Sigmoid colon (tissue), 7 donors: ENCODE measurements around the gene RPL10. TPM values are rescaled to one million over a fixed set of nuclear protein-coding genes. Genes with fewer than 3 reads are reported as not detected.
"Not testable (repeated sequence)": the region's sequence is repeated elsewhere in the genome, so short reads cannot be mapped to it uniquely, and the experiment has no call there.

Experiments used
- DNase-seq: peaks from one replicate; pipeline ENCODE4 v3.0.0-alpha.2; 2019
- H3K27ac ChIP-seq, 4 donors: fragments of 200-600 bp; sonication (generic); one replicate each; pipeline ENCODE4 v1.5.1; 2016 to 2019; ENCODE audit warnings: mild to moderate bottlenecking in 1 of 4
- H3K27me3 ChIP-seq, 3 donors: fragments of 200-600 bp; sonication (generic); one replicate each; pipeline ENCODE4 v1.5.1; 2019; ENCODE audit warnings: mild to moderate bottlenecking in 1 of 3
- H3K36me3 ChIP-seq, 4 donors: fragments of 200-600 bp; sonication (generic); one replicate each; pipeline ENCODE4 v1.5.1; 2016 to 2019
- H3K4me1 ChIP-seq, 4 donors: fragments of 200-600 bp; sonication (generic); one replicate each; pipeline ENCODE4 v1.5.1; 2017 to 2019
- H3K4me3 ChIP-seq, 4 donors: fragments of 200-600 bp; sonication (generic); one replicate each; pipeline ENCODE4 v1.5.1; 2017 to 2019; ENCODE audit warnings: mild to moderate bottlenecking in 2 of 4, moderate library complexity in 1 of 4
- H3K9me3 ChIP-seq, 4 donors: fragments of 200-600 bp in 3 of 4; sonication (generic) in 3 of 4; one replicate each; pipeline versions ENCODE4 v1.5.1 to v1.6.1; 2013 to 2019
- CTCF ChIP-seq, 4 experiments: fragments of 450-650 bp in 3 of 4; fragments of 200-600 bp in 1 of 4; IDR thresholded peaks; one replicate each; pipeline ENCODE4 v1.5.1; 2016 to 2019; ENCODE audit warnings: antibody characterized with exemption in 4 of 4, mild to moderate bottlenecking in 3 of 4, moderate library complexity in 2 of 4
- EP300 ChIP-seq, 4 donors: sonication (generic); formaldehyde crosslinking; IDR thresholded peaks; one replicate each; pipeline ENCODE4 v1.6.1; 2017; ENCODE audit warnings: antibody characterized with exemption in 4 of 4
- POLR2A ChIP-seq, 2 donors: fragments of 450-650 bp; IDR thresholded peaks; one replicate each; pipeline ENCODE4 v1.6.1; 2016; ENCODE audit warnings: antibody characterized with exemption in 2 of 2, mild to moderate bottlenecking in 2 of 2, moderate library complexity in 2 of 2
- POLR2AphosphoS5 ChIP-seq, 4 donors: sonication (generic); formaldehyde crosslinking; IDR thresholded peaks; one replicate each; pipeline ENCODE4 v1.6.1; 2017; ENCODE audit warnings: antibody characterized with exemption in 4 of 4
- WGBS, 2 donors: extraction: QIAGEN DNeasy Blood & Tissue Kit; methylation state at CpG; one replicate each; pipeline ENCODE4 v1.1.7; 2013; 5-methylcytosine and 5-hydroxymethylcytosine counted together
- intact Hi-C: fragments of 100-400 bp; cut with DNase I; formaldehyde crosslinking; loops from one replicate; pipeline ENCODE4 v1.15.1; 2023
- polyA plus RNA-seq, 3 donors: library from polyadenylated mRNA; stranded (reverse); fragments of 200-250 nt; gene quantifications; one replicate each; pipeline ENCODE4 v1.2.3, GENCODE V29; 2013
- total RNA-seq, 4 donors: library from RNA; depleted of rRNA; stranded (reverse); fragments of >200 nt; gene quantifications; one replicate each; pipeline ENCODE4 v1.1.0, GENCODE V29; 2016
- donor health status: healthy with polysubstance abuse.
- donor health status: Bipolar disorder and iron deficiency.
- donor health status: healthy.

RPL10 gene
- total and polyA plus RNA-seq, 7 donors, result 3,138 to 8,651 (median 5,003) TPM

- peak; percentile 90 for DNase-seq
- Histone ChIP-seq H3K36me3 (peaks cover 11 to 22% (median 14%) of the 10 kb centered on the region in 4 donors), H3K9me3 (no peaks in the 10 kb centered on the region), H3K4me3 (peak overlapping the region; percentile 38 to 80 (median 62)), H3K4me1 (peaks cover 0 to 20% (median 13%) of the 10 kb centered on the region in 4 donors), H3K27me3 (no peaks in the 10 kb centered on the region), H3K27ac (peak overlapping the region; percentile 95 to 98 (median 97))
- 3 to 5% methylated on average over 53 of the region's 53 CpGs for WGBS, 2 donors
- peak in 1 of 2 donors; percentile 30 for TF ChIP-seq POLR2A (IDR thresholded peaks at IDR 0.05)
- no peak for TF ChIP-seq EP300 (IDR thresholded peaks at IDR 0.05)
- TF ChIP-seq POLR2AphosphoS5 (IDR thresholded peaks at IDR 0.05), result peak; percentile 12 to 70 (median 46)
- intact Hi-C loops, result loop anchor here (5.0 kb wide), 1 partner anchor 90 kb away; the partner anchor contains the start of gene UBL4A
Observed at GRCh38 chrX:154396973-154397887, 947 bp upstream of the RPL10 start.

DNA sequence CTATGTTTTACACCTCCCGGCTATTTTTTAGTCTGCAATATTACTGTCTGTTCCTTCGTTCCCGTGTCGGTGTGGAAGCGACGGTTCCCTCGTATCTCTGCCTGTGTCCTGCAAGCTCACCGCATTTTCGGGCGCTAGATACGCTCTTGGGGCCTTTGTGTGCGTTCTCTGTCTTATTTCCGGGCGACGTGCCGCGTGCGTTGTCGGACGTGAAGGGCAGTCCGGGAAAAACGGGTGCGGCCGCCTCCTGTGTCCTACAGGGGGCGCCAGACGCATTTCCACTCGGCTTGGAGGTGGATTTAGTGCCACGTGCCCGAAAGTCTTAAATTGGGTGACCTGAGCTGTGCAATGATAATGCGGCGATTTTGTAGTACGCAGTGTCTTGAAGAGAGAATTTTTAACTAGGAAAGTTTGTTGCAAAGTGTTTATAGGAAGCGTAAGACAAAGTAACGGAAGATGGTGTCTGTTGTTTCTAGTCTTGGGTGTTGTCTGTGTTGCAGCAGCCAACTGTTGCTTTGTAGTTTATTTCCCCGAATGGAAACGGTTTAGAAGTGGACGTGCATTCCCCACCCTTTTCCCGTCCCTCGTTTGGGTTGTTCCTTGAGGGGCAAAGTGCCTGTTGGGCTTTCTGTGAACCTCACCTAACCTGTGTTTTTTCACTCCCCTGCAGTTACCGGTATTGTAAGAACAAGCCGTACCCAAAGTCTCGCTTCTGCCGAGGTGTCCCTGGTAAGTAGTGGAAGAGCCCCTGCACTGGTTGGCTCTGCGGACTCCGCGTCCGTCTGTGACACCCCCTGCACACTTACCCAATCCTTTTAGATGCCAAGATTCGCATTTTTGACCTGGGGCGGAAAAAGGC is 720 bp downstream of the RPL10 start:
- intact Hi-C loops, result loop anchor here (5.0 kb wide), 1 partner anchor 88 kb away; the partner anchor contains the start of gene UBL4A
- TF ChIP-seq POLR2AphosphoS5 (IDR thresholded peaks at IDR 0.05), result peak in 1 of 4 donors; percentile 27
- TF ChIP-seq POLR2A (IDR thresholded peaks at IDR 0.05), result no peak
- no peak for TF ChIP-seq EP300 (IDR thresholded peaks at IDR 0.05)
- TF ChIP-seq CTCF (IDR thresholded peaks at IDR 0.05), result peak; percentile 69 to 88 (median 78)

DNA sequence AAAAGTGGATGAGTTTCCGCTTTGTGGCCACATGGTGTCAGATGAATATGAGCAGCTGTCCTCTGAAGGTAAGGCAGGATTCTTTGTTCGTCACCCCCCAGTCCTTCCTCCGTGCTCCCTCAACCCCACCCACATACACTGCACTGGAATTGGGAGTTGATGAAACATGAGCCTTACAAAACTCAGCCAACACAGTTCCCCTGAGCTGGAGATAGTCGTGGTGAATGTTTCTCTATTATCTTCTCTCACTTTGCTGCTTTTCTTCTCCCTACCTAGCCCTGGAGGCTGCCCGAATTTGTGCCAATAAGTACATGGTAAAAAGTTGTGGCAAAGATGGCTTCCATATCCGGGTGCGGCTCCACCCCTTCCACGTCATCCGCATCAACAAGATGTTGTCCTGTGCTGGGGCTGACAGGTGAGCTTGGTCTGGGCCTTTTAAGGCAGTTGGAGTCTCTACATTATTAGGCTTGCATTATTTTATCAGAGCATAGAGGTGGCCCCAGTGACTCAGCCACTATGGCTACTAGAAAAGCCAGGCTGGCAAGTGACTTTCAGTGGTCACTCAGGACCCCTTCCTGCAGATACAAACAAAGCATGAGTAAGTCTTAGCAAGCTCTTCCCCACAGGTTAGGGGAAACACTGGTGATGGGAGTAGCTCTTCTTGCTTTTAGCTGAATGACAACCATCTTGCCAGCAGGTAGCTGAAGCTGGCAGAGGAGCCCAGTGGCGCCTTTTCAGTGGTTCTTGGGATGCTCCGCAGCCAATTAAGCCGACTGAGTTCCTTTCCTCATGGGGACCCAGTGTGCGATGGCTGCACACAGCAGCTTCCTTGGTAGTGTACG is 1.6 kb downstream of the RPL10 start:
- no peaks in the 10 kb centered on the region for H3K9me3 ChIP-seq
- WGBS, 2 donors, result 32 to 44% methylated on average over 14 of the region's 14 CpGs
- peak overlapping the region; percentile 59 to 80 (median 68) for H3K4me3 ChIP-seq
- no peaks in the 10 kb centered on the region for H3K27me3 ChIP-seq
- peak overlapping the region; percentile 95 to 98 (median 97) for H3K27ac ChIP-seq
- TF ChIP-seq POLR2AphosphoS5 (IDR thresholded peaks at IDR 0.05), result peak in 1 of 4 donors; percentile 21
- no peak for TF ChIP-seq POLR2A (IDR thresholded peaks at IDR 0.05)
- DNase-seq, result no peak
- H3K36me3 ChIP-seq, result peaks cover 11 to 22% (median 14%) of the 10 kb centered on the region in 4 donors
- peaks cover 0 to 20% (median 13%) of the 10 kb centered on the region in 4 donors for H3K4me1 ChIP-seq
- intact Hi-C loops, result loop anchor here (5.0 kb wide), 1 partner anchor 88 kb away; the partner anchor contains the start of gene UBL4A

More for the DNA sequence above, 720 bp downstream of the RPL10 start:
- WGBS, 2 donors, result 1% methylated on average over 49 of the region's 49 CpGs
- H3K27me3 ChIP-seq, result no peaks in the 10 kb centered on the region
- no peaks in the 10 kb centered on the region for H3K9me3 ChIP-seq
- H3K4me1 ChIP-seq, result peaks cover 0 to 20% (median 13%) of the 10 kb centered on the region in 4 donors
- H3K4me3 ChIP-seq, result peak overlapping the region; percentile 59 to 80 (median 68)
- H3K36me3 ChIP-seq, result peaks cover 11 to 22% (median 14%) of the 10 kb centered on the region in 4 donors
- peak overlapping the region; percentile 95 to 98 (median 97) for H3K27ac ChIP-seq
- DNase-seq, result peak; percentile 95

DNA sequence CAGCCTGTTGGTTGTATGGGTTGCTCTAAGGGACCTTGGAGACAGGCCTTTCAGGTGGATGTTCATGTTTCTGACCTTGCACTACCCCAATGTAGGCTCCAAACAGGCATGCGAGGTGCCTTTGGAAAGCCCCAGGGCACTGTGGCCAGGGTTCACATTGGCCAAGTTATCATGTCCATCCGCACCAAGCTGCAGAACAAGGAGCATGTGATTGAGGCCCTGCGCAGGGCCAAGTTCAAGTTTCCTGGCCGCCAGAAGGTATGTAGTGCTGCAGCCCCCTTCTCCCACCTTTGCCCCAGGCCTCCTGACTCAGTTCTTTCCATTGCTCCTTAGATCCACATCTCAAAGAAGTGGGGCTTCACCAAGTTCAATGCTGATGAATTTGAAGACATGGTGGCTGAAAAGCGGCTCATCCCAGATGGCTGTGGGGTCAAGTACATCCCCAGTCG is 2.2 kb downstream of the RPL10 start:
- H3K27me3 ChIP-seq, intact Hi-C loops, H3K9me3 ChIP-seq, DNase-seq: not testable (repeated sequence)
- Histone ChIP-seq H3K4me1 (peaks cover 0 to 20% (median 13%) of the 10 kb centered on the region in 4 donors), H3K36me3 (peaks cover 11 to 22% (median 14%) of the 10 kb centered on the region in 4 donors), H3K4me3 (peak overlapping the region in 1 of 4 donors; percentile 80), H3K27ac (peak overlapping the region in 2 of 4 donors; percentile 96 to 98)
- 82 to 87% methylated on average over 6 of the region's 6 CpGs for WGBS, 2 donors

DNA sequence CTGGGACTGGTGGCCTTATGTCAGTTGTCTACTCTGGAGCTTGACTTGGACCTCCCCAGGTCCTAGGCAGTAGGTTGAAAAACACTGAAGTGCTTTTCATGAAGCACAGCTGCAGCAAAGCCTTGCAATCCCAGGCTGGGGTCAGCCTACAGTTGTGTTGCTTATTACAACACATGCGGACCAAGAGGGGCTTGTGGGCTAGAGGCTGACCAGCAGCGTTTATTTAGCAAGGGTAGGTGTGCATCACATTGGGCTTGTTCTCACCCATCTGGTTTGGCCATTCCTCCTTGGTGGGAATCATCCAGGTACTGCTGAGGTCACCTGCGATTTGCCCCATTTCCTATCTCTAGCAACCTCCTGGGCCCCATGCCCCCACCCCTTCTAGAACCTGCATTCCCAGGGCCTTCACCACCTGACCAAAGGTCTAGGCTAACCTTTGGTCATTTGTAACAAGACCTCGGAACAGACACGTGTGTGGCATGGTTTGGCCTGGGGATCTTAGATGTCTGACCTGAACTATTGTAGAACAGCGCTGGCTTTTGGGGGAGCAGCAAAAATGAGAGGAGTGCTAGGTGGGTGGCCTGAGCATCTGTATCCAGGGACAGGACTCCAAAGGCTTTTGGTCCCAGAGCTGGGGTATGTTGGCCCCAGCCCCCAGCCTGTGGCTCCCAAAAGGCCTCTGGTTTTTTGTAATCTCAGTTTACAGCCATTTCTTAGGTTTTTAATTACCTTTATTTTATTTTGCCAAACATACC is 3.0 kb downstream of the RPL10 start:
- H3K27me3 ChIP-seq, result no peaks in the 10 kb centered on the region
- peak in 1 of 4 donors; percentile 20 for TF ChIP-seq POLR2AphosphoS5 (IDR thresholded peaks at IDR 0.05)
- no peak for TF ChIP-seq POLR2A (IDR thresholded peaks at IDR 0.05)
- H3K4me3 ChIP-seq, result no peak overlapping the region
- DNase-seq, result no peak
- intact Hi-C loops, result no loop called here
- WGBS, 2 donors, result 39 to 57% methylated on average over 6 of the region's 6 CpGs
- H3K4me1 ChIP-seq, result peaks cover 0 to 20% (median 13%) of the 10 kb centered on the region in 4 donors
- no peak overlapping the region for H3K27ac ChIP-seq
- H3K36me3 ChIP-seq, result peaks cover 11 to 22% (median 14%) of the 10 kb centered on the region in 4 donors
- H3K9me3 ChIP-seq, result no peaks in the 10 kb centered on the region
